HepG2 (cell line): ENCODE results near the gene ITGB5. TPM values are rescaled to one million over a fixed set of nuclear protein-coding genes. Genes with fewer than 3 reads are reported as not detected.

Source experiments
- ATAC-seq: fragments of 200-7000 bp; cut with Tn5 transposase; 3 replicates; pipeline ENCODE4 v1.9.1; 2020; ENCODE audit warnings: mild to moderate bottlenecking, moderate library complexity
- BruUV-seq: library from RNA; stranded (reverse); fragments of 400-500 nt; replicated peaks from 2 replicates; lab custom pipeline; 2021; lab: Mats Ljungman, UMichigan
- CTCF ChIA-PET: fragments of 300-600 bp; formaldehyde crosslinking; extraction: SDS; loops from one replicate; lab custom pipeline; 2021; ENCODE audit warnings: low total read pairs, inconsistent platforms, low intra/inter-chr PET ratio; lab: Yijun Ruan, JAX
- POLR2A ChIA-PET: fragments of 350-600 bp; sonication (Branson Sonifier 250); formaldehyde crosslinking; loops from one replicate; lab custom pipeline; 2020; ENCODE audit warnings: antibody characterized with exemption, inconsistent platforms; lab: Yijun Ruan, JAX
- DNase-seq: peaks from one replicate; pipeline ENCODE4 v3.0.0-alpha.2; 2015; ENCODE audit warnings: low spot score
- FAIRE-seq: peaks from 3 replicates; lab custom pipeline; 2011; peaks lifted over from hg19 to GRCh38; lab: Jason Lieb, UNC
- H2AFZ ChIP-seq: one replicate; pipeline ENCODE4 v1.6.1; 2011; ENCODE audit warnings: low read length, inconsistent platforms
- H3K27ac ChIP-seq: fragments of 300-600 bp; 3 replicates; pipeline ENCODE4 v1.8.0; 2011; ENCODE audit warnings: mixed run types, mild to moderate bottlenecking, mixed read lengths, low read length, inconsistent platforms; ENCODE audit not compliant: insufficient read depth; ENCODE audit errors: extremely low read length
- H3K27me3 ChIP-seq, 2 experiments: fragments of 200-600 bp in 1 of 2; 2 replicates in 1 of 2; 3 replicates in 1 of 2; pipeline versions ENCODE4 v1.6.0 to v1.8.0; 2011; ENCODE audit warnings: low read length in 2 of 2, mild to moderate bottlenecking in 2 of 2, moderate library complexity in 2 of 2, inconsistent platforms in 1 of 2; ENCODE audit not compliant: insufficient read depth in 2 of 2, control insufficient read depth in 1 of 2
- H3K36me3 ChIP-seq, 2 experiments: fragments of 200-600 bp in 1 of 2; replicated peaks in 1 of 2; 2 replicates in 1 of 2; 3 replicates in 1 of 2; pipeline versions ENCODE4 v1.5.1 to v1.8.0; 2011; ENCODE audit warnings: low read length in 2 of 2, inconsistent platforms in 1 of 2; ENCODE audit not compliant: insufficient read depth in 2 of 2, control insufficient read depth in 1 of 2
- H3K4me1 ChIP-seq: 2 replicates; pipeline ENCODE4 v1.5.1; 2012; ENCODE audit warnings: low read length, inconsistent platforms; ENCODE audit not compliant: insufficient read depth
- H3K4me2 ChIP-seq: 2 replicates; pipeline ENCODE4 v1.6.0; 2011; ENCODE audit warnings: low read depth, low read length, inconsistent platforms
- H3K4me3 ChIP-seq, 3 experiments: fragments of 200-600 bp in 1 of 3; sonication (generic), shearing (Covaris generic) in 1 of 3; replicated peaks in 1 of 3; 2 replicates each; pipeline ENCODE4 v1.5.1; 2011 to 2016; ENCODE audit warnings: low read length in 3 of 3, inconsistent platforms in 2 of 3, low read depth in 2 of 3, mild to moderate bottlenecking in 2 of 3, control low read depth in 1 of 3, mixed read lengths in 1 of 3; ENCODE audit not compliant: insufficient read depth in 1 of 3
- H3K79me2 ChIP-seq: one replicate; pipeline ENCODE4 v1.6.1; 2011; ENCODE audit warnings: low read length, inconsistent platforms; ENCODE audit not compliant: insufficient read depth
- H3K9ac ChIP-seq: 2 replicates; pipeline ENCODE4 v1.6.0; 2011; ENCODE audit warnings: mild to moderate bottlenecking, low read depth, low read length, inconsistent platforms; ENCODE audit not compliant: insufficient read depth
- H3K9me3 ChIP-seq: 2 replicates; pipeline ENCODE4 v1.5.1; 2012; ENCODE audit warnings: mild to moderate bottlenecking, low read length
- H4K20me1 ChIP-seq: 2 replicates; pipeline ENCODE4 v1.6.0; 2011; ENCODE audit warnings: inconsistent platforms, mild to moderate bottlenecking, low read length, moderate library complexity; ENCODE audit not compliant: insufficient read depth
- KAT8 ChIP-seq: IDR thresholded peaks from 2 replicates; pipeline ENCODE4 v1.6.1; 2016; ENCODE audit warnings: missing genetic modification reagents, missing compliant biosample characterization
- NFIC ChIP-seq: IDR thresholded peaks from 2 replicates; pipeline ENCODE4 v1.6.1; 2012; ENCODE audit warnings: mild to moderate bottlenecking, low read length, inconsistent platforms
- PAWR ChIP-seq: sonication (generic); formaldehyde crosslinking; IDR thresholded peaks from 2 replicates; pipeline ENCODE4 v1.4.0; 2020; ENCODE audit warnings: missing genetic modification reagents, mild to moderate bottlenecking, borderline replicate concordance
- POGK ChIP-seq: sonication (generic); formaldehyde crosslinking; conservative IDR thresholded peaks from 2 replicates; pipeline ENCODE4 v1.8.0; 2022; ENCODE audit warnings: mild to moderate bottlenecking, moderate library complexity, missing genetic modification reagents
- ZBTB7B ChIP-seq: sonication (generic); formaldehyde crosslinking; IDR thresholded peaks from 2 replicates; pipeline ENCODE4 v1.4.0; 2020; ENCODE audit warnings: missing genetic modification reagents
- ZNF232 ChIP-seq: sonication (generic); formaldehyde crosslinking; IDR thresholded peaks from 2 replicates; pipeline ENCODE4 v1.4.0; 2020; ENCODE audit warnings: missing genetic modification reagents, borderline replicate concordance
- WGBS: methylation state at CpG from one replicate; pipeline ENCODE4 v1.1.6; 2017; ENCODE audit warnings: low lambda C conversion rate; 5-methylcytosine and 5-hydroxymethylcytosine counted together
- in situ Hi-C: cut with HindIII; loops from 2 replicates; pipeline ENCODE4 v1.10.0; 2017; ENCODE audit warnings: low pct_unique_long_range_greater_than_20kb; ENCODE audit not compliant: extremely low pct_ligation_motif_present
- intact Hi-C: fragments of 100-400 bp; cut with micrococcal nuclease; formaldehyde crosslinking; loops from one replicate; pipeline ENCODE4 v1.10.0; 2022; ENCODE audit not compliant: unreplicated experiment
- polyA plus RNA-seq, 8 experiments: library from polyadenylated mRNA; depleted of rRNA in 3 of 8; stranded (reverse) in 7 of 8; unstranded in 1 of 8; fragments of >200 nt; fragmentation: Illumina TruSeq in 4 of 8; extraction: Trizol in 4 of 8; gene quantifications; 2 replicates each; pipeline versions ENCODE4 v1.2.1 to v1.2.3, GENCODE V29; 2011 to 2016; ENCODE audit warnings: low read depth in 4 of 8, missing spikeins in 1 of 8, mixed read lengths in 1 of 8; ENCODE audit not compliant: insufficient read depth in 1 of 8
- total RNA-seq, 5 experiments: library from RNA; depleted of rRNA; stranded (reverse); fragments of >200 nt; fragmentation: Illumina TruSeq; extraction: Trizol; gene quantifications; 2 replicates each; pipeline ENCODE4 v1.2.3, GENCODE V29; 2016; ENCODE audit warnings: low read depth in 1 of 5
- TF ChIP-seq, protein P1 (sequence below): sonication (generic); formaldehyde crosslinking; IDR thresholded peaks from 2 replicates; pipeline ENCODE4 v1.4.0; 2020; ENCODE audit warnings: missing genetic modification reagents, mild to moderate bottlenecking, borderline replicate concordance

ITGB5 gene
- total and polyA plus RNA-seq, 2 of the 13 experiments (the other 11 are each of a cell fraction or from before 2014, with no cell fraction given) = 74.1 to 343 TPM

DNA sequence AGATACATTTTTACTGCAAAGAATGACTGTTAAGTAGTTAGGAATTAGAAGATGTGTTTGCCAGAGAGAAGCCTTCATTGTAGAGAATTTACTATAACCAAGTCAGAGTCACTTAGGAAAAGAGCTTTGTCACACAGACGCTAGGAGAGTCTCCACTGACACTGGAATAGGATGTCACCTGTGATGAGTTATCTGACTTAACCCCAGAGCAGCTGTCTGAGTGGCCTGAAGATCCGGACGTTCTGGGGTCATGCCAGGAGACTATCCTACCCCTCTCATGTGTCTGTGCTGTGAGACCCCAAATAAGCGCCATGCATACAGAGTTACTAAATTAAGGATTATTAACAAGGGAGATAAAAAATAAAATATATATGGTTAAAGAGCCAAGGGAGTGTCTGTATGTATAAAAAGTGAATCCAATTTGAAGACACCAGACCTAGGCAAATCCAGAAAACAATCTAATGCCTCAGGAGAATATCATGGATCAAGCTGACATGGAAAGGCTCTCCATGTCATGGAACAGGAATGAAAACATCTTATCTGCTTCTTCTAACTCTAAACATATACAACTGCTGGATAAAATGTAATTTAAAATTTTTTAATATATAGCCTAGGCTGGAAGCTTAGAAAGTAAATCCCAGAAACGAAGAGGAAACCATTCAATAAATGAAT, 43.5 kb downstream of the ITGB5 start:
- no peaks in the 10 kb centered on the region for H3K9me3 ChIP-seq
- no peaks in the 10 kb centered on the region for H3K27me3 ChIP-seq
- H3K9ac ChIP-seq = no peak overlapping the region
- no peak overlapping the region for H3K4me2 ChIP-seq
- BruUV-seq = no TSS peak
- ChIA-PET CTCF (no interaction called here), POLR2A (no interaction called here)
- FAIRE-seq = no peak
- H4K20me1 ChIP-seq = no peaks in the 10 kb centered on the region
- no peak for DNase-seq
- in situ Hi-C loops (no loop called here), intact Hi-C loops (no loop called here)
- WGBS = 92% methylated on average over 5 of the region's 5 CpGs
- no peak for ATAC-seq
- H3K79me2 ChIP-seq = no peaks in the 10 kb centered on the region
- H3K27ac ChIP-seq = no peak overlapping the region
- H3K4me3 ChIP-seq = no peak overlapping the region
- no peak overlapping the region for H2AFZ ChIP-seq
- TF ChIP-seq ZNF232 (no peak), PAWR (CRISPR knock-in tag) (no peak), POGK (CRISPR knock-in tag) (no peak), NFIC (no peak), ZBTB7B (CRISPR knock-in tag) (no peak), KAT8 (CRISPR knock-in tag) (no peak)
- TF ChIP-seq, protein P1, sequence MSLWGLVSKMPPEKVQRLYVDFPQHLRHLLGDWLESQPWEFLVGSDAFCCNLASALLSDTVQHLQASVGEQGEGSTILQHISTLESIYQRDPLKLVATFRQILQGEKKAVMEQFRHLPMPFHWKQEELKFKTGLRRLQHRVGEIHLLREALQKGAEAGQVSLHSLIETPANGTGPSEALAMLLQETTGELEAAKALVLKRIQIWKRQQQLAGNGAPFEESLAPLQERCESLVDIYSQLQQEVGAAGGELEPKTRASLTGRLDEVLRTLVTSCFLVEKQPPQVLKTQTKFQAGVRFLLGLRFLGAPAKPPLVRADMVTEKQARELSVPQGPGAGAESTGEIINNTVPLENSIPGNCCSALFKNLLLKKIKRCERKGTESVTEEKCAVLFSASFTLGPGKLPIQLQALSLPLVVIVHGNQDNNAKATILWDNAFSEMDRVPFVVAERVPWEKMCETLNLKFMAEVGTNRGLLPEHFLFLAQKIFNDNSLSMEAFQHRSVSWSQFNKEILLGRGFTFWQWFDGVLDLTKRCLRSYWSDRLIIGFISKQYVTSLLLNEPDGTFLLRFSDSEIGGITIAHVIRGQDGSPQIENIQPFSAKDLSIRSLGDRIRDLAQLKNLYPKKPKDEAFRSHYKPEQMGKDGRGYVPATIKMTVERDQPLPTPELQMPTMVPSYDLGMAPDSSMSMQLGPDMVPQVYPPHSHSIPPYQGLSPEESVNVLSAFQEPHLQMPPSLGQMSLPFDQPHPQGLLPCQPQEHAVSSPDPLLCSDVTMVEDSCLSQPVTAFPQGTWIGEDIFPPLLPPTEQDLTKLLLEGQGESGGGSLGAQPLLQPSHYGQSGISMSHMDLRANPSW (CRISPR knock-in tag) = no peak
- H3K4me1 ChIP-seq = peaks cover 33% of the 10 kb centered on the region
- H3K36me3 ChIP-seq = peaks cover 32 to 62% of the 10 kb centered on the region in 2 experiments
